GM18519 (cell line): Measurements from ENCODE around the gene B3GNT9.

Source experiments
- ATAC-seq: cut with Tn5 transposase; IDR thresholded peaks from one replicate; pipeline ENCODE4 v1.9.1; 2021; ENCODE audit warnings: mild to moderate bottlenecking, moderate library complexity; ENCODE audit not compliant: unreplicated experiment, low FRiP score

Gene B3GNT9

GRCh38 chr16:67150833-67151396 is at the start of gene B3GNT9:
TSS of gene B3GNT9 (minus strand) at chr16:67150998. CDS start at chr16:67150485, 513 bp downstream.
- no peak for ATAC-seq

- ATAC-seq = no peak
These were observed 49.7 kb upstream of the B3GNT9 start for GRCh38 chr16:67200491-67200890.

GRCh38 chr16:67199808-67200198 is 49.0 kb upstream of the B3GNT9 start:
- no peak for ATAC-seq

GRCh38 chr16:67199011-67199807 is 48.4 kb upstream of the B3GNT9 start, which contains the start of gene ELMO3:
TSS of gene ELMO3 (plus strand) at chr16:67199131. CDS start at chr16:67199327, 196 bp downstream.
- ATAC-seq = no peak

- no peak for ATAC-seq
These were observed 47.5 kb upstream of the B3GNT9 start for GRCh38 chr16:67198238-67198734.

- no peak for ATAC-seq
These were observed 46.9 kb upstream of the B3GNT9 start for GRCh38 chr16:67197704-67198103.

GRCh38 chr16:67196881-67197280 is 46.1 kb upstream of the B3GNT9 start:
- ATAC-seq = no peak

GRCh38 chr16:67195676-67196075 is 44.9 kb upstream of the B3GNT9 start:
- no peak for ATAC-seq

GRCh38 chr16:67194260-67194659 is 43.5 kb upstream of the B3GNT9 start:
- ATAC-seq = no peak

GRCh38 chr16:67193536-67193935 is 42.7 kb upstream of the B3GNT9 start:
- no peak for ATAC-seq

GRCh38 chr16:67192781-67193361 is 42.1 kb upstream of the B3GNT9 start:
- no peak for ATAC-seq

- peak; percentile 68 for ATAC-seq
These were observed 41.3 kb upstream of the B3GNT9 start, which contains the start of gene E2F4 for GRCh38 chr16:67191995-67192681. TSS of gene E2F4 (plus strand) at chr16:67192155. CDS start at chr16:67192228, 73 bp downstream.

- ATAC-seq = no peak
These were observed 40.7 kb upstream of the B3GNT9 start for GRCh38 chr16:67191411-67191994.

GRCh38 chr16:67190448-67191399 is 39.9 kb upstream of the B3GNT9 start:
- no peak for ATAC-seq

- no peak for ATAC-seq
These were observed 39.2 kb upstream of the B3GNT9 start, which contains the start of gene EXOC3L1 for GRCh38 chr16:67190041-67190440. TSS of gene EXOC3L1 (minus strand) at chr16:67190136. CDS start at chr16:67189676, 460 bp downstream.

- no peak for ATAC-seq
These were observed 38.0 kb upstream of the B3GNT9 start for GRCh38 chr16:67188798-67189197.

GRCh38 chr16:67188323-67188722 is 37.5 kb upstream of the B3GNT9 start:
- ATAC-seq = no peak

GRCh38 chr16:67187175-67187890 is 36.5 kb upstream of the B3GNT9 start:
- no peak for ATAC-seq

- no peak for ATAC-seq
These were observed 35.8 kb upstream of the B3GNT9 start for GRCh38 chr16:67186550-67186950.
